ENCODE measurements around the gene IL36B.

GRCh38 chr2:113024764-113025163 lies 27.9 kb downstream of the IL36B start:
- TF ChIP-seq CTCF (IDR thresholded peaks at IDR 0.05; ENCODE audit: low read depth, low read length, poor library complexity, severe bottlenecking): no peak
- no peak for TF ChIP-seq EZH2phosphoT487 (IDR thresholded peaks at IDR 0.05; ENCODE audit: borderline replicate concordance, low read length)

Measured in DOHH2 (cell line).